Measurements from ENCODE around the gene GJA4.

Gene GJA4
- long read RNA-seq: 0 reads

DNA sequence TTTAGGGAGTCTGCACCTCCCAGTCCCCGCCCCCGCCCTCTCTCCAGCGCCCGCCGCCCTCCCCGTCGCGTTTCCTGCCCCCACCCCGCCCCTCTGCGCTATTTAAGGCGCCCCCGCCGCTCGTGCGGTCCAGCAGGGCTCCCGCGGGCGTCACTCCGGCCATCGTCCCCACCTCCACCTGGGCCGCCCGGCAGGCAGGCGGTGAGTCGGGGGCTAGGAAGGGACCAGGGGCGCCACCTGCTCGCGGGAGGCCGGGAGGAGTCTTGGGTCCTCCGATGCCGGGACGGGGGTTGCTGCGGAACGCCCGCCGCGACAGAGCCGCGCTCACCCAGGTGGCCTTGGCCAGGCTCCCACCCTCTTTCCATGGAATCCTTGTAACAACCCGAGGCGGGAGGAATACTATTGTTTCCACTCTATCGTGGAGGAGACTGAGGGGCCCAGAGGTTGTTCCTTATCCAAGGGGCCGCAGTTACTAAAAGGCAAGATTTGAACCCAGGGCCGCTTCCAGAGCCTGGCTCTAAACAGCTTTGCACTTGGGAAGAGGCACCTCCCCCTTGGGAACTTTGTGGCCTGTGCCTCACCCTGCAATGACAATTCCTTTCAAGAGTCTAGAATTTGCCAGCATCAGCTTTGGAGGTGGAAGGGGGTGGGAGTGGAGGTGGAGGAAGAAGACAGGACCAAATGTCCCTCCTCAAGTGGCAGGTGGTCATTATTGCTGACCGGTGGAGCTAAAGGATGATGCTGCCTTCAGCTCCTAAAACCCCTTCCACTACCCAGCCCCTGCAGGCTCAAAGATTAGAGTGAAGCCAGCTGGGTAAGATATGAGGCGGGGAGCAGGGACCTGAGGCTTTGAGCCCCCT, at the start of gene GJA4:
Gene GJA4, plus strand, starts transcription at position 132 of the 860 bp plus-strand sequence. CDS start 1,215 bp downstream, outside the sequence.
- H3K4me3 ChIP-seq (replicated peaks; ENCODE audit: insufficient read depth, low read length): no peak within 1 kb of the TSS
- H3K27me3 ChIP-seq (ENCODE audit: insufficient read depth, poor library complexity, severe bottlenecking): peaks cover 15% of the 10 kb centered on the region
- no peak within 1 kb of the TSS for H3K27ac ChIP-seq (replicated peaks)
- TF ChIP-seq GABPA (IDR thresholded peaks at IDR 0.05; ENCODE audit: low read depth) (no peak), SPI1 (IDR thresholded peaks at IDR 0.05; ENCODE audit: borderline replicate concordance, low read depth) (no peak), POLR2AphosphoS5 (IDR thresholded peaks at IDR 0.05; ENCODE audit: low read depth) (no peak)
- TF ChIP-seq, protein P1, sequence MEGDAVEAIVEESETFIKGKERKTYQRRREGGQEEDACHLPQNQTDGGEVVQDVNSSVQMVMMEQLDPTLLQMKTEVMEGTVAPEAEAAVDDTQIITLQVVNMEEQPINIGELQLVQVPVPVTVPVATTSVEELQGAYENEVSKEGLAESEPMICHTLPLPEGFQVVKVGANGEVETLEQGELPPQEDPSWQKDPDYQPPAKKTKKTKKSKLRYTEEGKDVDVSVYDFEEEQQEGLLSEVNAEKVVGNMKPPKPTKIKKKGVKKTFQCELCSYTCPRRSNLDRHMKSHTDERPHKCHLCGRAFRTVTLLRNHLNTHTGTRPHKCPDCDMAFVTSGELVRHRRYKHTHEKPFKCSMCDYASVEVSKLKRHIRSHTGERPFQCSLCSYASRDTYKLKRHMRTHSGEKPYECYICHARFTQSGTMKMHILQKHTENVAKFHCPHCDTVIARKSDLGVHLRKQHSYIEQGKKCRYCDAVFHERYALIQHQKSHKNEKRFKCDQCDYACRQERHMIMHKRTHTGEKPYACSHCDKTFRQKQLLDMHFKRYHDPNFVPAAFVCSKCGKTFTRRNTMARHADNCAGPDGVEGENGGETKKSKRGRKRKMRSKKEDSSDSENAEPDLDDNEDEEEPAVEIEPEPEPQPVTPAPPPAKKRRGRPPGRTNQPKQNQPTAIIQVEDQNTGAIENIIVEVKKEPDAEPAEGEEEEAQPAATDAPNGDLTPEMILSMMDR (IDR thresholded peaks at IDR 0.05; ENCODE audit: insufficient read depth, low read length): no peak
- TF ChIP-seq, protein P2, sequence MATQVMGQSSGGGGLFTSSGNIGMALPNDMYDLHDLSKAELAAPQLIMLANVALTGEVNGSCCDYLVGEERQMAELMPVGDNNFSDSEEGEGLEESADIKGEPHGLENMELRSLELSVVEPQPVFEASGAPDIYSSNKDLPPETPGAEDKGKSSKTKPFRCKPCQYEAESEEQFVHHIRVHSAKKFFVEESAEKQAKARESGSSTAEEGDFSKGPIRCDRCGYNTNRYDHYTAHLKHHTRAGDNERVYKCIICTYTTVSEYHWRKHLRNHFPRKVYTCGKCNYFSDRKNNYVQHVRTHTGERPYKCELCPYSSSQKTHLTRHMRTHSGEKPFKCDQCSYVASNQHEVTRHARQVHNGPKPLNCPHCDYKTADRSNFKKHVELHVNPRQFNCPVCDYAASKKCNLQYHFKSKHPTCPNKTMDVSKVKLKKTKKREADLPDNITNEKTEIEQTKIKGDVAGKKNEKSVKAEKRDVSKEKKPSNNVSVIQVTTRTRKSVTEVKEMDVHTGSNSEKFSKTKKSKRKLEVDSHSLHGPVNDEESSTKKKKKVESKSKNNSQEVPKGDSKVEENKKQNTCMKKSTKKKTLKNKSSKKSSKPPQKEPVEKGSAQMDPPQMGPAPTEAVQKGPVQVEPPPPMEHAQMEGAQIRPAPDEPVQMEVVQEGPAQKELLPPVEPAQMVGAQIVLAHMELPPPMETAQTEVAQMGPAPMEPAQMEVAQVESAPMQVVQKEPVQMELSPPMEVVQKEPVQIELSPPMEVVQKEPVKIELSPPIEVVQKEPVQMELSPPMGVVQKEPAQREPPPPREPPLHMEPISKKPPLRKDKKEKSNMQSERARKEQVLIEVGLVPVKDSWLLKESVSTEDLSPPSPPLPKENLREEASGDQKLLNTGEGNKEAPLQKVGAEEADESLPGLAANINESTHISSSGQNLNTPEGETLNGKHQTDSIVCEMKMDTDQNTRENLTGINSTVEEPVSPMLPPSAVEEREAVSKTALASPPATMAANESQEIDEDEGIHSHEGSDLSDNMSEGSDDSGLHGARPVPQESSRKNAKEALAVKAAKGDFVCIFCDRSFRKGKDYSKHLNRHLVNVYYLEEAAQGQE (IDR thresholded peaks at IDR 0.05; ENCODE audit: insufficient replicate concordance, low read depth): no peak
- DNase-seq (ENCODE audit: low read depth in 1 of 2, low spot score in 1 of 2): no peak

- Histone ChIP-seq H3K4me3 (replicated peaks; ENCODE audit: insufficient read depth, low read length) (no peak overlapping the region), H3K27ac (replicated peaks) (no peak overlapping the region), H3K27me3 (ENCODE audit: insufficient read depth, poor library complexity, severe bottlenecking) (no peaks in the 10 kb centered on the region)
- TF ChIP-seq GABPA (IDR thresholded peaks at IDR 0.05; ENCODE audit: low read depth) (no peak), POLR2AphosphoS5 (IDR thresholded peaks at IDR 0.05; ENCODE audit: low read depth) (no peak), SPI1 (IDR thresholded peaks at IDR 0.05; ENCODE audit: borderline replicate concordance, low read depth) (no peak)
- TF ChIP-seq, protein P1 (IDR thresholded peaks at IDR 0.05; ENCODE audit: insufficient read depth, low read length): no peak
- TF ChIP-seq, protein P2 (IDR thresholded peaks at IDR 0.05; ENCODE audit: insufficient replicate concordance, low read depth): no peak
- DNase-seq (ENCODE audit: low read depth in 1 of 2, low spot score in 1 of 2): no peak
Measured at GRCh38 chr1:34743775-34744174, 49.0 kb upstream of the GJA4 start.

DNA sequence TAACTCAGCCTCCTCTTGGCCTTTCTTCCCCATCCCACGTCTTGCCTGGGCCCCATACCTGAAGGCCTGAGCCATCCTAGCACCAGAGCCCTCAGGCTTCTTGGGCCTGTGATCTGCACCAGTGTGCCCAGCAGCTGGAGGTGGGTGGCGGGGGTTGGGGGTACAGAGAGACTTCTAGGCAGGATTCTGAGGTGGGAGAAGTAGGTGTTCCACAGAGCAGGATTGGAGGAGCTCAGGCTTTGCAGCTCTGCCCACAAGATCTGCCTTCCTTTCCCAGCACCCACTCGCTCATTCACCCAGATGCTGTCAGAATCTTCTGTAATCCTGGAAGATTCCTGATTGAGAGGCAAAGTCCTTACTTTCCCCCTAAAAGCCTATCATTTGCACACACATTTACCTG, 47.9 kb upstream of the GJA4 start:
- no peak overlapping the region for H3K27ac ChIP-seq (replicated peaks)
- H3K27me3 ChIP-seq (ENCODE audit: insufficient read depth, poor library complexity, severe bottlenecking): no peaks in the 10 kb centered on the region
- TF ChIP-seq SPI1 (IDR thresholded peaks at IDR 0.05; ENCODE audit: borderline replicate concordance, low read depth): no peak
- TF ChIP-seq, protein P2 (IDR thresholded peaks at IDR 0.05; ENCODE audit: insufficient replicate concordance, low read depth): no peak
- no peak for TF ChIP-seq POLR2AphosphoS5 (IDR thresholded peaks at IDR 0.05; ENCODE audit: low read depth)
- no peak for TF ChIP-seq GABPA (IDR thresholded peaks at IDR 0.05; ENCODE audit: low read depth)
- TF ChIP-seq, protein P1 (IDR thresholded peaks at IDR 0.05; ENCODE audit: insufficient read depth, low read length): no peak
- DNase-seq (ENCODE audit: low read depth in 1 of 2, low spot score in 1 of 2): no peak
- no peak overlapping the region for H3K4me3 ChIP-seq (replicated peaks; ENCODE audit: insufficient read depth, low read length)

Measured in HL-60 (cell line).